NCI-H1436 treated with DMSO at 0.1 percent for 48 hours (cell line): ENCODE results near the gene TPCN2.
"Not testable (repeated sequence)": the region's sequence is repeated elsewhere in the genome, so short reads cannot be mapped to it uniquely, and the experiment has no call there.

ENCODE experiments used
- DNase-seq: peaks from one replicate; lab custom pipeline; 2025; lab: John Stamatoyannopoulos, UW

Gene TPCN2

DNA sequence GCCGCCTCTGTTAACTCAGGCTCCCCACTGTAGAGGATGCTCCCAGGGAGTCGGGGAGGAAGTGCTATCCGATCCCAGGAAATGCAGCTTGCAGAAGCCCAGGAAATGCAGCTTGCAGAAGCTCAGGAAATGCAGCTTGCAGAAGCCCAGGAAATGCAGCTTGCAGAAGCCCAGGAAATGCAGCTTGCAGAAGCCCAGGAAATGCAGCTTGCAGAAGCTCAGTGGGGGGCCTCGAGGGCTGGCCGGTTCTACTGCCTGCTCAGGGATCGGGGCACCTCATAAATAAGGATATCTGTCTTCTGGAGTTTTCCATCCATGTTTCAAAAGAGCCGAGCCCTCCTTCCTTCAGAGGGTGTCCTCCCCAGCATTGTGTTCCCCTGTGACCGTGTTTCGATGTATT is 81.9 kb downstream of the TPCN2 start:
- no peak for DNase-seq

GRCh38 chr11:69131121-69131566 is 82.4 kb downstream of the TPCN2 start:
- no peak for DNase-seq

- no peak for DNase-seq
Measured at GRCh38 chr11:69131644-69132300, 83.0 kb downstream of the TPCN2 start.

GRCh38 chr11:69132301-69132670 is 83.6 kb downstream of the TPCN2 start:
- DNase-seq: no peak

DNA sequence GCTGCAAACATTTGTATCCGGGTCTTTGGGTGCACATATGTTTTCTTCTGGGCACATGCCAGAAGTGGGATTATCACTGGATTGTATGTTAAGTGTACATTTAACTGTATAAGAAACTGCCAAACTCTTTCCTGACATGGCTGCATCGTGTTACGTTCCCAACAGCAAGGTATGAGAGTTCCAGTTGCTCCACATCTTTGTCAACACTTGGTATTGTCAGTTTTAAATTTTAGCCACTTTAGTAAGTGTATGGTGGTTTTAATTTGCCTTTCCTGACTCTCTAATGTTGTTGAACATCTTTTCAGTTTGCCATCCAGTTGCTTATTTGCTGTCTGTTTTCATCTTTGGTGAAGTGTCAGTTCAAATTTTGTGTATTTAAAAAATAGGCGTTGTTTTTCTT is 84.5 kb downstream of the TPCN2 start:
- no peak for DNase-seq

GRCh38 chr11:69134182-69134581 is 85.5 kb downstream of the TPCN2 start:
- DNase-seq: not testable (repeated sequence)

DNA sequence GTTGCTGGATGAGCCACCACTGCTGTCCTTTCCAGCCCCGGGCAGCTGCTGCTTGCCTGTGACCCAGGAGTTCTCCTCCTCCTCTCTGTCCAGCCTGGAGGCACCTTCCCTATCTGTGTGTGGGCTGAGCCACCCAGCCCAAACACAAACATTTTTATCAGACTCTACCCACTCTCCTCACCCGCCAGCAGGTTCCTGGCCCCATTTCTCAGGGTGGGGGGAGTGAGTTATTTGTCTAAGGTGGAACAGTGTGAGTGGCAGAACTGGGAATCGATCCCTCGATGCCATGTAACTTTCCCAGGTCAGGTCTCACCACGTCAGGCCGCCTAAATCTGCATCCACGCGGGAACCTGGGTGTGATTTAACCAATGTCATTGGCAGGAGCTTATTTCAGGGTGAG is 86.2 kb downstream of the TPCN2 start:
- DNase-seq: no peak

GRCh38 chr11:69135420-69136363 is 87.0 kb downstream of the TPCN2 start:
- no peak for DNase-seq

DNA sequence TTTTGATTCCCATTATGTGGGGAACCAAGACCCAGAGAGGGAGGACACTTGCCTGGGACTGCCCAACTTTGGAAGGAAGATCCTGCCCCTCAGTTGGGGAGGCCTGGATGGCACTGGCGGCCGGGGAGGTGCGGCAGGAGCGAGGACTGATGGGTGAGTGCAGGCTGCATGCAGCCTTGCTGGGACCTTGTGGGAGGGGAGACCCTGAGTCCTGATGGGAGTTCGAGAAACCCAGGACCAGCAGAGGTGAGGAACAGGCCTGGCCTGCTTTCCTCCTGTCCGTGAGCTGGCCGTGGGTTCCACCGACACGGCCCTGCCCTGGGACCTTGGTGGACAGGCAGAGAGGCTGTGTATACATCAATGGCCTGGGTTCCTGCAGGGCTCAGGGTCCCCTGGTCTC is 87.7 kb downstream of the TPCN2 start:
- no peak for DNase-seq

GRCh38 chr11:69137151-69137844 is 88.6 kb downstream of the TPCN2 start:
- no peak for DNase-seq

DNA sequence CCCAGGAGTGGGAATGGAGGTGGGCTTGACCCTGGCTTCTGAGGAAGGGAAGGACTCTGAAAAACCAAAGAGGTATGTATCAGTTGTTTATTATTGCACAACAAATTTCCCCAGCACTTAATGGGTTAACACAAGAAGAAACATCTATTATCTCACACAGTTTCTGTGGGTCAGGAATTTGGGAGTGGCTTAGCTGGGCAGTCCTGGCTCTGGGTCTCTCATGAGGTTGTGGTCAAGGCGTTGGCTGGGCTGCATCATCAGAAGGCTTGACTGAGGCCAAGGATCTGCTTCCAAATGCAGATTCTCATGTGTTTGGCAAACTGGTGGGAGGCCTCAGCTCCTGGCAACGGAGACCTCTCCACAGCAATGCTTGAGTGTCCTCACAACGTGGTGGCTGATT is 89.5 kb downstream of the TPCN2 start:
- DNase-seq: no peak

DNA sequence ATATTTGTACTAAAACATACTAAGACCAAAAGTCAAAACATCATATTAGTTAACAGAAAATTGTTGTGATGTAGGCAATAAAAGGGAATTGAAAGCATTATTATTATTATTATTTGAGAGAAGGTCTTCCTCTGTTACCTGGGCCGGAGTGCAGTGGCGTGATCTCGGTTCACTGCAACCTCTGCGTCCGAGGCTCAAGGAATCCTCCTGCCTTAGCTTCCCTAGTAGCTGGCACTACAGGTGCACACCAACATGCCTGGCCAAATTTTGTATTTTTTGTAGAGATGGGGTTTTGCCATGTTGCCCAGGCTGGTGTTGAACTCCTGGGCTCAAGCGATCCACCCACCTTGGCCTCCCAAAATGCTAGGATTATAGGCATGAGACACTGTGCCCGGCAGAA is 91.4 kb downstream of the TPCN2 start:
- DNase-seq: not testable (repeated sequence)

DNA sequence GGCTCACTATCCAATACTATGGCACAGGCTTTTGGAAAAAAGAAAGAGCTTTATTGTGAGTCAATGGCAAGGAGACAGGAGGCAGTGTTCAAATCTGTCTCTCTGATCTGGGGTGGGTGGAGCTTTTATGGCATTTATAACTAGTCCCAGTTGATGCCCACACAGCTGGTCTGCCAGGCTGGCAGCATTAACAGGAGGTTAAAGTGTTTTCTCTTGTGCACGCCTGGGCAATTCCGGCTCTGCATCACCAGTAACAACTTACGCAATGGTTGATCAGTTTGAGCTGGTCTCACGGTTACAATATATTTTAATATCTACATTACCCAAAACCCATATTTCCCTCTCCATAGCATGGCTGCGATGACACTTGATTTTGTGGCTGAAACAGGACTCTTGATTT is 91.9 kb downstream of the TPCN2 start:
- no peak for DNase-seq

DNA sequence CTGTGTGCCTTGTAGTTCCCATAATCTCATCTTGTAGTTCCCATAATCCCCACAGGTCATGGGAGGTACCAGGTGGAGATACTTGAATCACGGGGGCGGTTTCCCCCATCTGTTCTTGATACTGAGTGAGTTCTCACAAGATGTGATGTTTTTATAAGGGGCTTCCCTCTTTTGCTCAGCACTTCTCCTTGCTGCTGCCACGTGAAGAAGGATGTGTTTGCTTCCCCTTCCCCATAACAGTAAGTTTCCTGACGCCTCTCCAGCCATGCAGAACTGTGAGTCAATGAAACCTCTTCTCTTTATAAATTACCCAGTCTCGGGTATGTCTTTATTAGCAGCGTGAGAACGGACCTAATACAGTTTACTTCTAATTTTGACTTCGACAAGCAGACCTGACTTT is 93.0 kb downstream of the TPCN2 start:
- DNase-seq: no peak

- no peak for DNase-seq
Measured at GRCh38 chr11:69142895-69143294, 94.2 kb downstream of the TPCN2 start.

- no peak for DNase-seq
Measured at GRCh38 chr11:69144316-69145049, 95.8 kb downstream of the TPCN2 start.

- no peak for DNase-seq
Measured at GRCh38 chr11:69145050-69145380, 96.3 kb downstream of the TPCN2 start.

GRCh38 chr11:69148377-69148762 is 99.6 kb downstream of the TPCN2 start:
- no peak for DNase-seq

GRCh38 chr11:69148806-69149205 is 100.1 kb downstream of the TPCN2 start:
- no peak for DNase-seq

DNA sequence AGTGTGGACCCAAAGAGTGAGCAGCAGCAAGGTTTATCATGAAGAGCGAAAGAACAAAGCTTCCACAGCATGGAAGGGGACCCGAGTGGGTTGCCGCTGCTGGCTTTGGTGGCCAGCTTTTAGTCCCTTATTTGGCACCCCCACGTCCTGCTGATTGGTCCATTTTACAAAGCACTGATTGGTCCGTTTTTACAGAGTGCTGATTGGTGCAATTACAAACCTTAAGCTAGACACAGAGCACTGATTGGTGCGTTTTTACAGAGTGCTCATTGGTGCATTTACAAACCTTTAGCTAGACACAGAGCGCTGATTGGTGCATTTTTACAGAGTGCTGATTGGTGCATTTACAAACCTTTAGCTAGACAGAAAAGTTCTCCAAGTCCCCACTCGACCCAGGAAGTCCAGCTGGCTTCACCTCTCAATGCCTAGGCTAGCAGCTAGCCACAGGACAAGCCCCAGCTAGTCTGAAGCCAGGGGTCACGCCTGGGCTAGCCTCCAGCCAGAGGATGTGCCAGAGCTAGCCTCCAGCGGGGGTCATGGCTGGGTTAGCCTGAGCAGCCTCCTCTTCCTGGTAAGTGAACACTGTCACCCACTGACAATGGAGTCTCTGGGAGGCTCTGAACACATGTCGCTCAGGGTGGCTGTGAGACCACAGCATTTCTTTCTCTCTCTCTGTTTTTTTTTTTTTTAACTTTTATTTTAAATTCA is 100.8 kb downstream of the TPCN2 start:
- DNase-seq: not testable (repeated sequence)

GRCh38 chr11:69150175-69150574 is 101.4 kb downstream of the TPCN2 start:
- no peak for DNase-seq

DNA sequence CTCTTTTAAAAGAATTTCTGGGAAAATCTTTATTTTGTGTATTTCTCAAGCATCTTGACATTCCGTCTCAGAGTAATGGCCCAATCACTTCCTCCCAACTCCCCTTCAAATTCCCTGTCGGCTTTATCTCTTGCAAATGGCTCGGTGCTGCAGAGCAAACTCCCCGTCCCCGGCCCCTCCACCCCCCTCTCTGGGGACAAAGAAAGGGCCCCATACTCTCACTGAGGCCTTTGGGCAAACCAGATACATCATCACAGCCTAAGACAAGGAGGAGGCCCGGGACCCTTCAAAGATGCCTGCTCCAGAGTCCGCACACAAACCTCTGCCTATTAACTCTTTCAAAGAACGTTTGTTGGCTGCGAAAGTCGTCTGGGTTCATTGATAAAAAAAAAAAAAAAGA is 103.1 kb downstream of the TPCN2 start:
- no peak for DNase-seq
